GM12801 (cell line): Measurements from ENCODE around the gene DCLK1.

Experiments used
- TF ChIP-seq, protein P1 (sequence below): IDR thresholded peaks from one replicate; pipeline ENCODE4 v1.5.1; 2011; ENCODE audit warnings: control low read depth; ENCODE audit not compliant: insufficient read length; ENCODE audit errors: extremely low read depth

DCLK1 gene

DNA sequence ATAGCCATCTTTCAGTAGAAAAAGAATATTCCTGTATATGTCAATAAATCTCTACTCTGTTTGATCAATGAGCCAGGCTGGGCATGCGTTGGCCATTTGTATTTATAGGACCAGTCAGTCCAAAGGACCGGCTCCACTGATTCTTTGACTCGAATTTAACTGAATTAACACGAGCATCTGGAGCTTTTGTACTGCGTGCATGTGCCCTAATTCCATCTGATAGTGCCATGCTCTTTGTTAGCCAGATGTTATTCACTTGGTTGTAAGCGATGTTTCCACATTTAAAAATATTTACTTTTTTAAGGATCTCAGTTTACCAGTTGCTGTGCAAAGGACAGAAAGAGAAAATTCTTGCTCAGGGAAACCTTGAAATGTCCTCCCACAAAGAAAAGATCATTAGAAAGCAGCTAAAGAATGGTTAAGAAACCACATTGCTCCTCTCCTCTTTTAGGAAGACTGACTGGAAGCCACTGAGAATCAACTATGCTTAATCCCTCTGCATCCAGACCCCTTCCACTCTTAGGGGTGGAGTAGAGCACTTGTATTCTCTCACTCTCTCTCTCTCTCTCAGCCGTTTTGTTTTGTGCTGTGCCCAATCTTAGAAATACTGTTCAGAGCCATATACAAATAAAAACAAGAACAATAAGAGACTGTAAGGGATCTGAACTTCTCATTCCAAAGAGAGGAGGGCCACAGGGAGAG is 165.8 kb downstream of the DCLK1 start:
- TF ChIP-seq, protein P1, sequence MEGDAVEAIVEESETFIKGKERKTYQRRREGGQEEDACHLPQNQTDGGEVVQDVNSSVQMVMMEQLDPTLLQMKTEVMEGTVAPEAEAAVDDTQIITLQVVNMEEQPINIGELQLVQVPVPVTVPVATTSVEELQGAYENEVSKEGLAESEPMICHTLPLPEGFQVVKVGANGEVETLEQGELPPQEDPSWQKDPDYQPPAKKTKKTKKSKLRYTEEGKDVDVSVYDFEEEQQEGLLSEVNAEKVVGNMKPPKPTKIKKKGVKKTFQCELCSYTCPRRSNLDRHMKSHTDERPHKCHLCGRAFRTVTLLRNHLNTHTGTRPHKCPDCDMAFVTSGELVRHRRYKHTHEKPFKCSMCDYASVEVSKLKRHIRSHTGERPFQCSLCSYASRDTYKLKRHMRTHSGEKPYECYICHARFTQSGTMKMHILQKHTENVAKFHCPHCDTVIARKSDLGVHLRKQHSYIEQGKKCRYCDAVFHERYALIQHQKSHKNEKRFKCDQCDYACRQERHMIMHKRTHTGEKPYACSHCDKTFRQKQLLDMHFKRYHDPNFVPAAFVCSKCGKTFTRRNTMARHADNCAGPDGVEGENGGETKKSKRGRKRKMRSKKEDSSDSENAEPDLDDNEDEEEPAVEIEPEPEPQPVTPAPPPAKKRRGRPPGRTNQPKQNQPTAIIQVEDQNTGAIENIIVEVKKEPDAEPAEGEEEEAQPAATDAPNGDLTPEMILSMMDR = no peak

DNA sequence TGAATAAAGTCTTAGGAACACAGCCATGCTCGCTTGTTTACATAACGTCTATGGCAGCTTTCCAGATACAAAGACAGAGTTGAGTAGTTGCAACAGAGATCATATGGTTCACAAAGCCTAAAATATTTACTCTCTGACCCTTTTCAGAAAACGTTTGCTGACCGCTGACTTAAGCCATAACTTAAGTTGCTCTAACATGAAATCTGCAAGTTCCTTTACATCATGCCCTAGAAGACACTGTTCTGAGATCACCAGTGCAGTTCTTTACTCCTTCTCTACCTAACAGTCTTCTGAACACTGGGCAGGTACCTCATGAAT is 166.4 kb downstream of the DCLK1 start:
- TF ChIP-seq, protein P1 = no peak

DNA sequence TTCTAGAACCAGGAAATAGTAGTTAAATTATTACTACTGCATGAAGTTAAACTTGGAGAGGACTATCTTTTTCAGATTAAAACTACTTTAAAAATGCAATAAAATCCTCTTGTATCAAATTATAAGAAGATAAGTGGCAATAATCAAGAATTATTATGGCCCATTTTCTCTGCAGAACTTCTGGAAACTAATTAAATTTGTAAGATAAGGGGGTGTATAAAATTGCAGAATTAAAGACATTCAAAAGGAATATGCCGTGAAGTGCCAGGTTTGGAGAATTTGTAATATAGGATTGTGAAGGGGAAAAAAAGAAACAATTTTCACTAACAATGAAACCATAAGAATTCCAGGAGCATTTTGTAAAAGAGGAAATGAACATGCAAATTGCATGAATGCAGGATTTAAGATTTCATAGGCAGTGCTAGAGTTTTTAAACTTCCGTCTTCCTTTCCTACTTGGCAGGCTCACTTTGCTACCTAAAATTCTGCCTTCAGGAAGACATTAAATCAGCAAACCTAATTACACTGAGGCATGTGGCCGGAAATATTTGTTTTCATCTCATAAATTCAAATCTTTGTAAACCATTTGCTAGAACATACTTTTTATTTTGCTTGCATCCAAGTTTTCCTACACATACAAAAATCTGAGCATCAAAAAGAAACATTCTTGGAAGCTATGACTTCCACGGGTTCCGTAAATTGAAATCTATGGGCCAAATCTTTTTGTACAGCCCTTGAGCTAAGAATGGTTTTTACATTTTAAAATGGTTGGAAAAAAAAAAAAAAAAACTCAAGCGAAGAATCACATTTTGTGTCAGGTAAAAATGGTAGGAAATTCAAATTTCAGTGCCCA is 166.9 kb downstream of the DCLK1 start:
- TF ChIP-seq, protein P1 = no peak

DNA sequence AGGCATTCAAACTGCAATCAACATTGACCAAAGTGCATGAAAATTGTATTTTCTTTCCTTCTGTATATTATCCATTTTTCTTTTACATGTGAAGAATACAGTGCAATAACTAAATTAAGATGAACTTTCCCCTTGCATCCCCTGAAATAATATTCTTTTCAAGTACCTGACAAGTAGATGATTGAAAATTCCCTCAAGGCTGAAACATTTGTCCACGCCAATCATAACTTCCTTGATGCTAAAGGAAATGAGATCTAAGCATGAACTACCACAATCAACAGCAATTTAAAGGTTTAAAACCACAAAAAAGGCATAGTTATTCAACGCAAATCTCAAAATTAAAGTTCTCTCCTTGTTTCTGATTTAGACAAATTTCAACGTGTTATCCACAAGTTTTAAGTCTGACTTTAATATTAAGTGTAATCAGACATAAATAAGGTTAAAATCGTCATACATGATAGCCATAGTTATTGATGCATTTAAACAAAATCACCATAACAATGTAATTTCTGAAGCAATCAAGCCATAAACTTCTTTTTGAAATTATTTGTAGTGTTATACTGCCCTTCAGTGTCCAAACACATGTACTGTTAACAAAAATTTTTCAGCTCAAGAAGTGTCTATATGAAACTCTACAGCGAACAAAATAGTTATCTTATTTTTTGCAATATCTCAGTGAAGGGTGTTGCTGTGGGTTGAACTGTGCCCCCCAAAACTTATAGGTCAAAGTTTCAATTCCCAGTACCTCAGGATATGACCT is 169.5 kb downstream of the DCLK1 start:
- TF ChIP-seq, protein P1 = no peak

DNA sequence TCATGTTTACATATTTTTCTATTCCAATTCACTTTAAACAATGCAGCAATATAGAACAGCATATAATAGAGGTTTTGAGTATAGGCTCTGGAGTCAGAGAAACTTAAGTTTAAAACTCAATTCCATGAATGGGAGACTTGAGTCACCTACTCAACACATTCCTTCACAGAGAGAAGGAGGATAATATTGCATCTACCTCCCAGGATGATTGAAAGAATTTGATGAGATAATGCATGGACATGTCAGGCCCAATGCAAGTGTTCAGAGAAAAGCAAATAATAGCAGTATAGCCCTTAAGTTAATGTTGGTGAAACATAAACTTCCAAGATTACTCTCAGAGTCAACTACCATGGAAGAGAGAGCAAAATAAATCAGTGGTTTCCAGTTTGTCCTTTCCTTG is 170.2 kb downstream of the DCLK1 start:
- TF ChIP-seq, protein P1 = no peak

DNA sequence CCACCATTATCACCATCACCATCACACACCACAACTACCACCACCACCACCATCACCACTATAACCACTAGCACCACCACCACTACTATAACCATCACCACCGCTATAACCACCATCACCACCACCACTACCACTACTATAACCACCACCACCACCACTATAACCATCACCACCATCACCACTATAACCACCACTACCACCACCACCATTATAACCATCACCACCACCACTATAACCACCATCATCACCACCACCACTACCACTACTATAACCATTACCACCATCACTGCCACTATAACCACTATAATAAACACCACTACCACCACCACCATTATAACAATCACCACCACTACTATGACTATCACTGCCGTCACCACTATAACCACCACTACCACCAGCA is 173.2 kb downstream of the DCLK1 start:
- TF ChIP-seq, protein P1 = no peak

DNA sequence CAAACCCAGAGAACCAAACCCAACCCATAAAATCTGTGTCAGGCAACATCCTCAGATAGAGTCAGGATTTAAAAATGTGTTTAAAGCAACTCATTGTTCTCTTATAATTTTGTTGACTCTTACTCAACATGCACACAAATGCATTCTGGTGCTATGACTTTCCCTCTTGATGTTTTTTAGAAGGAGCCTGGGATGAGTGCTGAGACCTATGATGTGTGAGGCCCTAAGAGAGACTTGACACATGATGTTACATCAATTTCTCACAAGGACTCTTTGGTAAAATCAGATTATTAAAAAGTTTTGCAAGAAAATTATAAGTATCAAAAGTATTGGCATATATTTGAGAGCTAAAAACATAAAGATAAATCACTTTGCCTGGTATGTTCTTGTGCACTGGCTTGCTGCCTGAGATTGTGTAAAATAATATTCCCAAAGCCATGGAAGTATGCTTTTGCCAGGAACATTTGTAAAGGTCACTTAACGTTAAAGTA is 173.9 kb downstream of the DCLK1 start:
- TF ChIP-seq, protein P1 = no peak
